ENCODE results near the gene CYP3A4. TPM values are rescaled to one million over a fixed set of nuclear protein-coding genes. Genes with fewer than 3 reads are reported as not detected.

The CYP3A4 gene
- total and polyA plus RNA-seq, 9 of the 15 experiments (the other 6 are each of a cell fraction or from before 2014, with no cell fraction given), result 0.07 to 0.08 TPM; not detected in 7

- TF ChIP-seq TSHZ1 (CRISPR knock-in tag; IDR thresholded peaks at IDR 0.05) (no peak), VEZF1 (CRISPR knock-in tag; IDR thresholded peaks at IDR 0.05) (peak; percentile 67; the same call in 1 of the 2 replicates), ZNF76 (CRISPR knock-in tag; IDR thresholded peaks at IDR 0.05; ENCODE audit: borderline replicate concordance) (no peak), CEBPG (CRISPR knock-in tag; IDR thresholded peaks at IDR 0.05) (no peak), CEBPG (tag; conservative IDR thresholded peaks at IDR 0.05 in 1 of 2, IDR thresholded peaks at IDR 0.05 in 1 of 2) (peak; percentile 71 to 77), ZNF12 (CRISPR knock-in tag; IDR thresholded peaks at IDR 0.05) (no peak), UBTF (IDR thresholded peaks at IDR 0.05; ENCODE audit: borderline replicate concordance in 1 of 2, low read depth in 2 of 2, low read length in 2 of 2) (no peak), NFE2L1 (tag; IDR thresholded peaks at IDR 0.05; ENCODE audit: borderline replicate concordance, low read depth) (no peak), ARID1B (IDR thresholded peaks at IDR 0.05) (peak; percentile 88), BACH1 (tag; IDR thresholded peaks at IDR 0.05) (peak; percentile 76; the same call in 1 of the 2 replicates), HMG20A (CRISPR knock-in tag; conservative IDR thresholded peaks at IDR 0.05) (peak; percentile 50; the same call in 1 of the 2 replicates), RBM34 (IDR thresholded peaks at IDR 0.05; ENCODE audit: borderline replicate concordance, insufficient read depth, low read length) (no peak), ZBTB33 (CRISPR knock-in tag; IDR thresholded peaks at IDR 0.05) (no peak), TAL1 (IDR thresholded peaks at IDR 0.05) (peak; percentile 68), KLF1 (tag; IDR thresholded peaks at IDR 0.05) (no peak), KAT2B (IDR thresholded peaks at IDR 0.05; ENCODE audit: low read depth, low read length) (no peak), NR2C1 (IDR thresholded peaks at IDR 0.05) (no peak), NR2C1 (tag; IDR thresholded peaks at IDR 0.05) (peak; percentile 25; the same call in 1 of the 2 replicates), HMG20B (CRISPR knock-in tag; IDR thresholded peaks at IDR 0.05) (no peak)
Measured at GRCh38 chr7:99806839-99807478, 23.0 kb upstream of the CYP3A4 start (continued).

Measured in K562 (cell line).